Vagina (tissue), 2 donors: ENCODE measurements around the gene COX5B.

Source experiments
- POLR2A ChIP-seq, 2 donors: fragments of 450-650 bp; IDR thresholded peaks; one replicate each; pipeline ENCODE4 v1.6.1; 2017; ENCODE audit warnings: antibody characterized with exemption in 2 of 2, mild to moderate bottlenecking in 2 of 2, moderate library complexity in 2 of 2
- TF ChIP-seq, protein P1 (sequence below), 3 experiments: fragments of 450-650 bp in 2 of 3; fragments of 200-600 bp in 1 of 3; sonication (generic) in 1 of 3; IDR thresholded peaks; one replicate each; pipeline ENCODE4 v1.5.1; 2017 to 2019; ENCODE audit warnings: antibody characterized with exemption in 3 of 3, mild to moderate bottlenecking in 2 of 3, moderate library complexity in 2 of 3

DNA sequence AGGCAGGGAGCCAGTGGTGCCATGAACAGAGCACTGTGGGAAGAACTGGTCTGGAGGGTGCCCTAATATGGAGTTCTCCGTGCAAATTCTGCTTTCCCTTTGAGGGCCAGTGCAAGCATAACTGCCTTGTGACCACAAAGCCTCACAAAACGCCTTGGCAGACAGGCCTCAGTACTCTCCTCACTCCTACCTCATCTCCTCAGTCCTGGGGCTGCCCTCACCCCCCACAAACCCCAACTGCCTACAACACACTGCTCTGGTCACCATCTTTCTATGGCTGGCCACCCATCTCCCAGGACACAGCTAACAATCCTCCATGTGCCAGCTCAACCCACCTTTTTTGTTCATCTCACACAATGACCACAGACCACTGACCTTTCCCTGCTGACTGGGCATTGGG lies 8.9 kb downstream of the COX5B start:
- TF ChIP-seq, protein P1, sequence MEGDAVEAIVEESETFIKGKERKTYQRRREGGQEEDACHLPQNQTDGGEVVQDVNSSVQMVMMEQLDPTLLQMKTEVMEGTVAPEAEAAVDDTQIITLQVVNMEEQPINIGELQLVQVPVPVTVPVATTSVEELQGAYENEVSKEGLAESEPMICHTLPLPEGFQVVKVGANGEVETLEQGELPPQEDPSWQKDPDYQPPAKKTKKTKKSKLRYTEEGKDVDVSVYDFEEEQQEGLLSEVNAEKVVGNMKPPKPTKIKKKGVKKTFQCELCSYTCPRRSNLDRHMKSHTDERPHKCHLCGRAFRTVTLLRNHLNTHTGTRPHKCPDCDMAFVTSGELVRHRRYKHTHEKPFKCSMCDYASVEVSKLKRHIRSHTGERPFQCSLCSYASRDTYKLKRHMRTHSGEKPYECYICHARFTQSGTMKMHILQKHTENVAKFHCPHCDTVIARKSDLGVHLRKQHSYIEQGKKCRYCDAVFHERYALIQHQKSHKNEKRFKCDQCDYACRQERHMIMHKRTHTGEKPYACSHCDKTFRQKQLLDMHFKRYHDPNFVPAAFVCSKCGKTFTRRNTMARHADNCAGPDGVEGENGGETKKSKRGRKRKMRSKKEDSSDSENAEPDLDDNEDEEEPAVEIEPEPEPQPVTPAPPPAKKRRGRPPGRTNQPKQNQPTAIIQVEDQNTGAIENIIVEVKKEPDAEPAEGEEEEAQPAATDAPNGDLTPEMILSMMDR (IDR thresholded peaks at IDR 0.05) = no peak
- no peak for TF ChIP-seq POLR2A (IDR thresholded peaks at IDR 0.05)
